ENCODE data around the gene ROR2. TPM values are rescaled to one million over a fixed set of nuclear protein-coding genes. Genes with fewer than 3 reads are reported as not detected.
"Not testable (repeated sequence)": the region's sequence is repeated elsewhere in the genome, so short reads cannot be mapped to it uniquely, and the experiment has no call there.

Gene ROR2
- total and polyA plus RNA-seq, 2 of the 13 experiments (the other 11 are each of a cell fraction or from before 2014, with no cell fraction given), result not detected

DNA sequence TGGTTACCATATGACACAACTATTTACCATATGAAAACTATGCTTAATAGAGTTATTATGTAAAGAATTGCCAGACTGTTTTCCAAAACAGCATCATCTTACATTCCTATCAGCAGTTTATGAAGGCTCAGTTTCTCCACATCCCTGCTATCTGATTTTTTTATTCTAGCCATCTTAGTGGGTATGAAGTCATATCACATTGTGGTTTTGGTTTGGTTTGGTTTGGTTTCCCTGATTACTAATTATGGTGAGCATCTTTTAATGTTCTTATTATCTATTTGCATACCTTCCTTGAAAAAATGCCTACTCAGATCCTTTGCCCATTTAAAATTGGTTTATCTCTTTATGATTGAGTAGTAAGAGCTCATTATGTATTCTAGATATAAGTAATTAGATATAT lies 327.0 kb downstream of the ROR2 start:
- peaks cover 2 to 11% of the 10 kb centered on the region in 2 experiments; a peak in 2 of 5 replicates for H3K27me3 ChIP-seq (ENCODE audit: control insufficient read depth in 1 of 2, insufficient read depth in 2 of 2, low read length in 2 of 2)
- no TSS peak for BruUV-seq (replicated peaks)
- TF ChIP-seq, protein P1, sequence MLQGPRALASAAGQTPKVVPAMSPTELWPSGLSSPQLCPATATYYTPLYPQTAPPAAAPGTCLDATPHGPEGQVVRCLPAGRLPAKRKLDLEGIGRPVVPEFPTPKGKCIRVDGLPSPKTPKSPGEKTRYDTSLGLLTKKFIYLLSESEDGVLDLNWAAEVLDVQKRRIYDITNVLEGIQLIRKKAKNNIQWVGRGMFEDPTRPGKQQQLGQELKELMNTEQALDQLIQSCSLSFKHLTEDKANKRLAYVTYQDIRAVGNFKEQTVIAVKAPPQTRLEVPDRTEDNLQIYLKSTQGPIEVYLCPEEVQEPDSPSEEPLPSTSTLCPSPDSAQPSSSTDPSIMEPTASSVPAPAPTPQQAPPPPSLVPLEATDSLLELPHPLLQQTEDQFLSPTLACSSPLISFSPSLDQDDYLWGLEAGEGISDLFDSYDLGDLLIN (CRISPR knock-in tag; IDR thresholded peaks at IDR 0.05; ENCODE audit: borderline replicate concordance), result no peak
- TF ChIP-seq, protein P2, sequence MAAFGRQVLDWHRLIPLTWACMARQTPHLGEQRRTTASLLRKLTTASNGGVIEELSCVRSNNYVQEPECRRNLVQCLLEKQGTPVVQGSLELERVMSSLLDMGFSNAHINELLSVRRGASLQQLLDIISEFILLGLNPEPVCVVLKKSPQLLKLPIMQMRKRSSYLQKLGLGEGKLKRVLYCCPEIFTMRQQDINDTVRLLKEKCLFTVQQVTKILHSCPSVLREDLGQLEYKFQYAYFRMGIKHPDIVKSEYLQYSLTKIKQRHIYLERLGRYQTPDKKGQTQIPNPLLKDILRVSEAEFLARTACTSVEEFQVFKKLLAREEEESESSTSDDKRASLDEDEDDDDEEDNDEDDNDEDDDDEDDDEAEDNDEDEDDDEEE (CRISPR knock-in tag; IDR thresholded peaks at IDR 0.05), result no peak
- TF ChIP-seq SCMH1 (CRISPR knock-in tag; IDR thresholded peaks at IDR 0.05; ENCODE audit: borderline replicate concordance), result no peak
- POLR2A ChIA-PET, result no interaction called here
- no peak overlapping the region for H2AFZ ChIP-seq (ENCODE audit: low read length)
- ATAC-seq (no peak), DNase-seq (ENCODE audit: low spot score) (no peak), FAIRE-seq (no peak)
- in situ Hi-C loops (cut with HindIII; ENCODE audit: extremely low pct_ligation_motif_present, low pct_unique_long_range_greater_than_20kb) (no loop called here), intact Hi-C loops (cut with micrococcal nuclease; ENCODE audit: unreplicated experiment) (no loop called here)
- no peak overlapping the region for H3K4me2 ChIP-seq (ENCODE audit: low read depth, low read length)
- CTCF ChIA-PET (ENCODE audit: low intra/inter-chr PET ratio, low total read pairs), result no interaction called here
- no peaks in the 10 kb centered on the region for H3K36me3 ChIP-seq (replicated peaks in 1 of 2; ENCODE audit: control insufficient read depth in 1 of 2, insufficient read depth in 2 of 2, low read length in 2 of 2)
- no peak overlapping the region for H3K9ac ChIP-seq (ENCODE audit: insufficient read depth, low read depth, low read length)
- no peaks in the 10 kb centered on the region for H3K4me1 ChIP-seq (ENCODE audit: insufficient read depth, low read length)
- no peaks in the 10 kb centered on the region for H3K79me2 ChIP-seq (ENCODE audit: insufficient read depth, low read length)
- no peaks in the 10 kb centered on the region for H4K20me1 ChIP-seq (ENCODE audit: insufficient read depth, low read length)
- H3K9me3 ChIP-seq (ENCODE audit: low read length), result no peaks in the 10 kb centered on the region
- H3K27ac ChIP-seq (ENCODE audit: extremely low read length, insufficient read depth, low read length), result no peak overlapping the region
- H3K4me3 ChIP-seq (replicated peaks in 1 of 3; ENCODE audit: insufficient read depth in 1 of 3, low read depth in 2 of 3, low read length in 3 of 3), result no peak overlapping the region

DNA sequence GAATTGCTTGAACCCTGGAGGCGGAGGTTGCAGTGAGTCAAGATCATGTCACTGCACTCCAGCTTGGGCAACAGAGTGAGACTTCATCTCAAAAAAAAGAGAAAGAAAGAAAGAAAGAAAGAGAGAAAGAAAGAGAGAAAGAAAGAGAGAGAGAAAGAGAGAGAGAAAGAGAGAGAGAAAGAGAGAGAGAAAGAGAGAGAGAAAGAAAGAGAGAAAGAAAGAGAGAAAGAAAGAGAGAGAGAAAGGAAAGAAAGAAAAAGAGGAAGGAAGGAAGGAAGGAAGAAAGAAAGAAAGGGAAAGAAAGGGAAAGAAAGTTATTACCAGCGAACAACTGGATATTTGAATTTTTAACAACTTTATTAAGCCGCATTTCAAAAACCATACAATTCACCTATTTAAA lies 327.9 kb downstream of the ROR2 start:
- DNase-seq (ENCODE audit: low spot score); H3K4me2 ChIP-seq (ENCODE audit: low read depth, low read length); H2AFZ ChIP-seq (ENCODE audit: low read length); H3K9me3 ChIP-seq (ENCODE audit: low read length); H3K79me2 ChIP-seq (ENCODE audit: insufficient read depth, low read length); H3K4me3 ChIP-seq (replicated peaks in 1 of 3; ENCODE audit: insufficient read depth in 1 of 3, low read depth in 2 of 3, low read length in 3 of 3); intact Hi-C loops (cut with micrococcal nuclease; ENCODE audit: unreplicated experiment); ATAC-seq; POLR2A ChIA-PET; in situ Hi-C loops (cut with HindIII; ENCODE audit: extremely low pct_ligation_motif_present, low pct_unique_long_range_greater_than_20kb); H3K36me3 ChIP-seq (replicated peaks in 1 of 2; ENCODE audit: control insufficient read depth in 1 of 2, insufficient read depth in 2 of 2, low read length in 2 of 2); CTCF ChIA-PET (ENCODE audit: low intra/inter-chr PET ratio, low total read pairs); H3K27ac ChIP-seq (ENCODE audit: extremely low read length, insufficient read depth, low read length); H4K20me1 ChIP-seq (ENCODE audit: insufficient read depth, low read length); H3K4me1 ChIP-seq (ENCODE audit: insufficient read depth, low read length); H3K9ac ChIP-seq (ENCODE audit: insufficient read depth, low read depth, low read length); FAIRE-seq; BruUV-seq (replicated peaks): not testable (repeated sequence)
- peaks cover 2 to 11% of the 10 kb centered on the region in 2 experiments; a peak in 2 of 5 replicates for H3K27me3 ChIP-seq (ENCODE audit: control insufficient read depth in 1 of 2, insufficient read depth in 2 of 2, low read length in 2 of 2)
- WGBS (ENCODE audit: low lambda C conversion rate), result 53% methylated on average over 3 of the region's 3 CpGs

DNA sequence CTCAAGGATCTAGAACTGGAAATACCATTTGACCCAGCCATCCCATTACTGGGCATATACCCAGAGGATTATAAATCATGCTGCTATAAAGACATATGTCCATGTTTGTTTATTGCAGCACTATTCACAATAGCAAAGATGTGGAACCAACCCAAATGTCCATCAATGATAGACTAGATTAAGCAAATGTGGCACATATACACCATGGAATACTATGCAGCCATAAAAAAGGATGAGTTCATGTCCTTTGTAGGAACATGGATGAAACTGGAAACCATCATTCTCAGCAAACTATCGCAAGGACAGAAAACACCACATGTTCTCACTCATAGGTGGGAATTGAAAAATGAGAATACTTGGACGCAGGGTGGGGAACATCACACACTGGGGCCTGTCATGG lies 336.0 kb downstream of the ROR2 start:
- BruUV-seq (replicated peaks); POLR2A ChIA-PET; H3K4me3 ChIP-seq (replicated peaks in 1 of 3; ENCODE audit: insufficient read depth in 1 of 3, low read depth in 2 of 3, low read length in 3 of 3); H3K27me3 ChIP-seq (ENCODE audit: control insufficient read depth in 1 of 2, insufficient read depth in 2 of 2, low read length in 2 of 2); H3K9ac ChIP-seq (ENCODE audit: insufficient read depth, low read depth, low read length); in situ Hi-C loops (cut with HindIII; ENCODE audit: extremely low pct_ligation_motif_present, low pct_unique_long_range_greater_than_20kb); FAIRE-seq; H3K4me2 ChIP-seq (ENCODE audit: low read depth, low read length); H4K20me1 ChIP-seq (ENCODE audit: insufficient read depth, low read length); H3K36me3 ChIP-seq (replicated peaks in 1 of 2; ENCODE audit: control insufficient read depth in 1 of 2, insufficient read depth in 2 of 2, low read length in 2 of 2); H2AFZ ChIP-seq (ENCODE audit: low read length); ATAC-seq; H3K27ac ChIP-seq (ENCODE audit: extremely low read length, insufficient read depth, low read length); H3K9me3 ChIP-seq (ENCODE audit: low read length); H3K4me1 ChIP-seq (ENCODE audit: insufficient read depth, low read length); DNase-seq (ENCODE audit: low spot score); CTCF ChIA-PET (ENCODE audit: low intra/inter-chr PET ratio, low total read pairs); intact Hi-C loops (cut with micrococcal nuclease; ENCODE audit: unreplicated experiment); H3K79me2 ChIP-seq (ENCODE audit: insufficient read depth, low read length): not testable (repeated sequence)
- 45% methylated on average over 2 of the region's 2 CpGs for WGBS (ENCODE audit: low lambda C conversion rate)
